ENCODE results near the gene ACTMAP.

Gene ACTMAP, protein sequence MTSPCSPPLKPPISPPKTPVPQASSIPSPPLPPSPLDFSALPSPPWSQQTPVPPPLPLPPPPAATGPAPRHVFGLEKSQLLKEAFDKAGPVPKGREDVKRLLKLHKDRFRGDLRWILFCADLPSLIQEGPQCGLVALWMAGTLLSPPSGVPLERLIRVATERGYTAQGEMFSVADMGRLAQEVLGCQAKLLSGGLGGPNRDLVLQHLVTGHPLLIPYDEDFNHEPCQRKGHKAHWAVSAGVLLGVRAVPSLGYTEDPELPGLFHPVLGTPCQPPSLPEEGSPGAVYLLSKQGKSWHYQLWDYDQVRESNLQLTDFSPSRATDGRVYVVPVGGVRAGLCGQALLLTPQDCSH

DNA sequence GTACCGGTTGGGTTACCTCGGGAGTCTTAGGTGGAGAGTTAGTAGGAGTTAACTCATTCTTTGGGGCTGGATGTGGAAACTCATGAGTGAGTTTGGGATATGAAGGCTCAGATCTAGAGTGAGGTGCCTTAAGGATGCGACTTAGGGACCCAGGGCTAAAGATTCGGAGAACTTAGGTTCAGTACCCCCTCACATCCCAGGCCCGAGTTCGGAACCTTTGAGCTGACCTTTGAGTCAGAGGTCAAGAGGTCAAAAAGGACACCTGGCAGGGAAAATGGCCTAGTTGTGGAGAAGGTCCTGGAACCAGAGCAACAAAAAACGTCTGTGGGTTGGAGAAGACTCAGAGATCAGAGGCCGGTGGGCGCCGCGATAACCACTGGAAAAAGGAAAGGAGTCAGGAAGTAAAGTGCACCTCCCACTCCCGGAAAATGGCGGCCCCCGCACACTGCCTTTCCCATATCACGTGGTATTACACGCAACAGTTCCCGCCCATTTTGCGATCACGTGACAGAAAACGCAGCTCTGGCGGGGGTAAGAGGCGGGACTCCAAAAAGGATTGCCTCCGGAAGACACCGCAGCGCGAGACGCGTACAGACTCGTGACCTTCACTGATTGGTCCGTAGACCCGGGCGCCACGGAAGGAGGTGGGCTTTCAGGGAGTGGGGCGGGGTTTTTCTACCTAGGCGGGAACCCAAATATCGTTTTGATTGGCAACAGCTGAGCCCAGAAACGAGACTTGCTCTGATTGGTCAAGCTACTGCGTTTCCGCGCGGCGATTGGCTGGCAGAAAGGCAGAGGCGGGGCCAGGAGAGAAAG is at the start of gene ACTMAP:
Gene ACTMAP, minus strand, starts transcription at position 420 of the 816 bp plus-strand sequence. CDS start 674 bp downstream, outside the sequence.
- H4K20me1 ChIP-seq (ENCODE audit: insufficient read depth): peaks cover under 1% of the 10 kb centered on the region; the same call in 1 of the 2 replicates
- no peaks in the 10 kb centered on the region for H3K27me3 ChIP-seq (ENCODE audit: insufficient read depth, low read depth)
- TF ChIP-seq, protein P1, sequence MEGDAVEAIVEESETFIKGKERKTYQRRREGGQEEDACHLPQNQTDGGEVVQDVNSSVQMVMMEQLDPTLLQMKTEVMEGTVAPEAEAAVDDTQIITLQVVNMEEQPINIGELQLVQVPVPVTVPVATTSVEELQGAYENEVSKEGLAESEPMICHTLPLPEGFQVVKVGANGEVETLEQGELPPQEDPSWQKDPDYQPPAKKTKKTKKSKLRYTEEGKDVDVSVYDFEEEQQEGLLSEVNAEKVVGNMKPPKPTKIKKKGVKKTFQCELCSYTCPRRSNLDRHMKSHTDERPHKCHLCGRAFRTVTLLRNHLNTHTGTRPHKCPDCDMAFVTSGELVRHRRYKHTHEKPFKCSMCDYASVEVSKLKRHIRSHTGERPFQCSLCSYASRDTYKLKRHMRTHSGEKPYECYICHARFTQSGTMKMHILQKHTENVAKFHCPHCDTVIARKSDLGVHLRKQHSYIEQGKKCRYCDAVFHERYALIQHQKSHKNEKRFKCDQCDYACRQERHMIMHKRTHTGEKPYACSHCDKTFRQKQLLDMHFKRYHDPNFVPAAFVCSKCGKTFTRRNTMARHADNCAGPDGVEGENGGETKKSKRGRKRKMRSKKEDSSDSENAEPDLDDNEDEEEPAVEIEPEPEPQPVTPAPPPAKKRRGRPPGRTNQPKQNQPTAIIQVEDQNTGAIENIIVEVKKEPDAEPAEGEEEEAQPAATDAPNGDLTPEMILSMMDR (conservative IDR thresholded peaks at IDR 0.05; ENCODE audit: low read depth, low read length): no peak
- peak within 1 kb of the TSS; percentile 80 for H3K27ac ChIP-seq
- H3K4me3 ChIP-seq (IDR thresholded peaks at IDR 0.05; ENCODE audit: insufficient read depth, low read depth, low read length): peak within 1 kb of the TSS; percentile 69
- no peaks in the 10 kb centered on the region for H3K36me3 ChIP-seq (ENCODE audit: insufficient read depth)
- peaks cover 43% of the 10 kb centered on the region for H3K4me1 ChIP-seq (ENCODE audit: low read depth, poor library complexity, severe bottlenecking)
- peaks cover 42% of the 10 kb centered on the region for H3K79me2 ChIP-seq (ENCODE audit: insufficient read depth, low read depth)
- H3K9ac ChIP-seq: peak within 1 kb of the TSS; percentile 90
- peak within 1 kb of the TSS; percentile 50; the same call in 1 of the 2 replicates for H2AFZ ChIP-seq (ENCODE audit: low read depth)
- H3K4me2 ChIP-seq: peak within 1 kb of the TSS; percentile 95

DNA sequence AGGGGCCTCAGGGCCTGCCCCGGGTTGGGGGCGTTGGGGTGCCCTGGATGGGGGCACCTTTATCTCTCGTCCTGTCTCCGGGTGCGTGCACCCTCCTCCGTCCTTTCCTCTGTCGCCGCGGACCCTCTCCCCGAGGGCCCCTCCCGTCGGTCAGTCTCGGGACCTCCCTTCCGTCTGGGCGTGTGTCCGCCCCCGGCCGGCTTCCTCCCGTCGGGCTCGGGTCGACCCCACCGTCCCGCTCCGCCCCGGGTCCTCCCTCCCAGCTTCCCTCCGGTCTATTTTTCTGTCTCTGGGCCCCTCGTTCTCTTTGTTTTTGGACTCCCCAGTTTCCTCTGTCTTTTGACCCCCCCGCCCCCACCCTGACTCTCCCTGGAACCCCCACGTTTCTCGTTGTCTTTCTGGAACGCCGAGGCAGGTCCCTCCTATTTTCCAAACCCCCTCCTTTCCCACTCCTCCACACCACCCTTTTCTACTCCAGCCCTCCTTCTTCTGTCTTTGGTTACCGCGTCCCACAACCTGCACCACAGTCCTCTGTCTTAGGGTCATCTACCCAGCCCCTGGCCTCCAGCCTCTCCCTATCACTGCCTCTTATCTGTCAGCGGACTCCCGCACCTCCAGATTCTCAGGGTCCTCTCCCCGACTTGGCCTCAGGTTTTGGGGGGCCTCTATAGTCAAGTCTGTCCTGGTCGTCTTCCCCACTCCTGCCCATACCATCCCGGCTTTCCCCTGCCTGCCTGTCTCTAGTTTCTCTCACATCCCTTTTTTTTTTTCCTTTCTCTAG is 49.5 kb upstream of the ACTMAP start:
- H3K9ac ChIP-seq: peak overlapping the region; percentile 45; the same call in 1 of the 2 replicates
- H3K36me3 ChIP-seq (ENCODE audit: insufficient read depth): no peaks in the 10 kb centered on the region
- H3K4me3 ChIP-seq (IDR thresholded peaks at IDR 0.05; ENCODE audit: insufficient read depth, low read depth, low read length): no peak overlapping the region
- H3K27ac ChIP-seq: no peak overlapping the region
- 0 out of 2 replicates have a peak, but pooled peaks cover 3% of the 10 kb centered on the region for H4K20me1 ChIP-seq (ENCODE audit: insufficient read depth)
- no peaks in the 10 kb centered on the region for H3K27me3 ChIP-seq (ENCODE audit: insufficient read depth, low read depth)
- H3K4me1 ChIP-seq (ENCODE audit: low read depth, poor library complexity, severe bottlenecking): peaks cover 37% of the 10 kb centered on the region
- H3K4me2 ChIP-seq: peak overlapping the region; percentile 96
- H2AFZ ChIP-seq (ENCODE audit: low read depth): no peak overlapping the region
- peaks cover 18% of the 10 kb centered on the region for H3K79me2 ChIP-seq (ENCODE audit: insufficient read depth, low read depth)
- TF ChIP-seq, protein P1 (conservative IDR thresholded peaks at IDR 0.05; ENCODE audit: low read depth, low read length): no peak

DNA sequence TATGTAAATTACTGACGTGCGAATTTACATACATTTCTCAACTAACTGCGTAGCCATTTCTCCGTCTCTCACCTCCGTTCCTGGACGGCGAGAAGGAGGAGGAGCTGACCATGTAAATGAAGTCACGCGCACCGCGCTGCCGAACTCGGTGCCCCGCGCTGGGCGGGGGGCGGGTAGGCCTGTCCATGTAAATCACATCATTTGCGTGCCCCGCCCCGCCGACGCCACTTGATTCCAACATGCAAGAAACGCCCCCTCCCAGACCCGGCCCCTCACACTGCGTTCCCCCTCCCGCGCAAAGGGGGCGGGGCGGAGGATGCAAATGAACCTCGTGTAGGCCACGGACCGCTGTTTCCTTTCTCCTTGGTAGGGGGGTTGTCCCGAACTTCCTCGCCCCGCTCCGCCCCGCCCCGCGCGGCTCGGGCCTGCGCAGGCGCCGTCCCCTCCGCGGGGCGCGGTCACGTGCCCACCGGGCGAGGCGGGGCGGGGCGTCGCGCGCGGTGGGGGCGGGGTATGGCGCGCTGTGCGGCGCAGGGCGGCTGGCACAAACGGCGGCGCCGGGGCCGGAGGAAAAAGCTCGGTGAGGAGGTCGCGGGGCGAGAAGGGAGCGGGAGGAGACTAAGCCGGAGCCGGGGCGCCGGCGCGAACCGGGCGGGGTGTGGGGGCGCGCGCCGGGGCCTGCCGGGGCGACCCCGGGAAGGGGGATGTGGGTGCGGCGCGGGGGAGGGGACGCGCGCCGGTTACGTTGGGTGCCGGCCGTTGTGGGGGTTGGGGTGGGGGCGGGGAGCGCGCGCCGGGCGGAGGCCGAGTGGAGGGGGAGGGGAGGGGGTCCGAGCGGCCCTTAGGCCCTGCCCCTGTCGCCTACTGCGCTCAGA is 48.6 kb upstream of the ACTMAP start, which contains the start of gene EGLN2:
Gene EGLN2, plus strand, starts transcription at position 509 of the 875 bp plus-strand sequence. CDS start 1,382 bp downstream, outside the sequence.
- Histone ChIP-seq H3K4me1 (ENCODE audit: low read depth, poor library complexity, severe bottlenecking) (peaks cover 34% of the 10 kb centered on the region), H3K4me3 (IDR thresholded peaks at IDR 0.05; ENCODE audit: insufficient read depth, low read depth, low read length) (no peak within 1 kb of the TSS), H4K20me1 (ENCODE audit: insufficient read depth) (0 out of 2 replicates have a peak, but pooled peaks cover 3% of the 10 kb centered on the region), H3K27ac (no peak within 1 kb of the TSS), H3K36me3 (ENCODE audit: insufficient read depth) (no peaks in the 10 kb centered on the region), H2AFZ (ENCODE audit: low read depth) (peak within 1 kb of the TSS; percentile 72; the same call in 1 of the 2 replicates), H3K79me2 (ENCODE audit: insufficient read depth, low read depth) (peaks cover 18% of the 10 kb centered on the region), H3K4me2 (peak within 1 kb of the TSS; percentile 96), H3K27me3 (ENCODE audit: insufficient read depth, low read depth) (no peaks in the 10 kb centered on the region), H3K9ac (peak within 1 kb of the TSS; percentile 45; the same call in 1 of the 2 replicates)
- TF ChIP-seq, protein P1 (conservative IDR thresholded peaks at IDR 0.05; ENCODE audit: low read depth, low read length): no peak
